KMS-11 (cell line): ENCODE measurements around the gene ITGAD.
"Not testable (repeated sequence)": the region's sequence is repeated elsewhere in the genome, so short reads cannot be mapped to it uniquely, and the experiment has no call there.

Source experiments
- H2AFZ ChIP-seq: fragments of 200-600 bp; sonication (generic); 2 replicates; pipeline ENCODE4 v1.6.1; 2016; ENCODE audit warnings: antibody characterized with exemption, mixed run types, low read depth
- H3K27ac ChIP-seq: fragments of 200-600 bp; sonication (generic); 2 replicates; pipeline ENCODE4 v1.6.1; 2016; ENCODE audit warnings: mild to moderate bottlenecking, mixed run types
- H3K27me3 ChIP-seq: fragments of 200-600 bp; sonication (generic); 2 replicates; pipeline ENCODE4 v1.6.1; 2017; ENCODE audit warnings: mild to moderate bottlenecking, low read depth, mixed run types, moderate library complexity; ENCODE audit not compliant: insufficient read depth
- H3K36me3 ChIP-seq: fragments of 200-600 bp; sonication (generic); 2 replicates; pipeline ENCODE4 v1.6.1; 2017; ENCODE audit warnings: mild to moderate bottlenecking, mixed run types; ENCODE audit not compliant: insufficient read depth
- H3K4me1 ChIP-seq: fragments of 200-600 bp; sonication (generic); 2 replicates; pipeline ENCODE4 v1.6.1; 2016; ENCODE audit warnings: mild to moderate bottlenecking, low read depth, mixed run types; ENCODE audit not compliant: poor library complexity, severe bottlenecking
- H3K4me2 ChIP-seq: fragments of 200-600 bp; sonication (generic); 2 replicates; pipeline ENCODE4 v1.7.0; 2016; ENCODE audit warnings: mild to moderate bottlenecking, mixed run types
- H3K4me3 ChIP-seq: fragments of 200-600 bp; sonication (generic); IDR thresholded peaks from 2 replicates; pipeline ENCODE4 v1.6.1; 2017; ENCODE audit warnings: low read depth, low read length, mixed read lengths; ENCODE audit not compliant: insufficient read depth
- H3K79me2 ChIP-seq: fragments of 200-600 bp; sonication (generic); 2 replicates; pipeline ENCODE4 v1.6.1; 2016; ENCODE audit warnings: low read depth, mixed run types; ENCODE audit not compliant: insufficient read depth
- H3K9ac ChIP-seq: fragments of 200-600 bp; sonication (generic); 2 replicates; pipeline ENCODE4 v1.6.1; 2016; ENCODE audit warnings: mild to moderate bottlenecking, mixed run types
- H4K20me1 ChIP-seq: fragments of 200-600 bp; sonication (generic); 2 replicates; pipeline ENCODE4 v1.6.1; 2016; ENCODE audit warnings: mild to moderate bottlenecking, mixed run types; ENCODE audit not compliant: insufficient read depth
- CTCF ChIP-seq: fragments of 200-600 bp; sonication (generic); conservative IDR thresholded peaks from 2 replicates; pipeline ENCODE4 v1.6.1; 2017; ENCODE audit warnings: low read depth, mild to moderate bottlenecking, antibody characterized with exemption, low read length, moderate library complexity, mixed read lengths

The ITGAD gene

GRCh38 chr16:31413381-31413780, 20.2 kb downstream of the ITGAD start:
- Histone ChIP-seq H3K27me3 (no peaks in the 10 kb centered on the region), H3K36me3 (no peaks in the 10 kb centered on the region), H3K4me2 (no peak overlapping the region), H3K9ac (no peak overlapping the region), H3K4me3 (no peak overlapping the region), H4K20me1 (no peaks in the 10 kb centered on the region), H3K79me2 (no peaks in the 10 kb centered on the region), H3K4me1 (no peaks in the 10 kb centered on the region), H2AFZ (no peak overlapping the region), H3K27ac (no peak overlapping the region)
- no peak for TF ChIP-seq CTCF

- no peak overlapping the region for H3K9ac ChIP-seq
- H4K20me1 ChIP-seq = no peaks in the 10 kb centered on the region
- no peaks in the 10 kb centered on the region for H3K27me3 ChIP-seq
- no peak for TF ChIP-seq CTCF
- H3K4me3 ChIP-seq = no peak overlapping the region
- no peak overlapping the region for H3K27ac ChIP-seq
- no peak overlapping the region for H2AFZ ChIP-seq
- no peaks in the 10 kb centered on the region for H3K4me1 ChIP-seq
- H3K36me3 ChIP-seq = no peaks in the 10 kb centered on the region
- no peaks in the 10 kb centered on the region for H3K79me2 ChIP-seq
- no peak overlapping the region for H3K4me2 ChIP-seq
Observed at GRCh38 chr16:31413943-31414342, 20.8 kb downstream of the ITGAD start.

DNA sequence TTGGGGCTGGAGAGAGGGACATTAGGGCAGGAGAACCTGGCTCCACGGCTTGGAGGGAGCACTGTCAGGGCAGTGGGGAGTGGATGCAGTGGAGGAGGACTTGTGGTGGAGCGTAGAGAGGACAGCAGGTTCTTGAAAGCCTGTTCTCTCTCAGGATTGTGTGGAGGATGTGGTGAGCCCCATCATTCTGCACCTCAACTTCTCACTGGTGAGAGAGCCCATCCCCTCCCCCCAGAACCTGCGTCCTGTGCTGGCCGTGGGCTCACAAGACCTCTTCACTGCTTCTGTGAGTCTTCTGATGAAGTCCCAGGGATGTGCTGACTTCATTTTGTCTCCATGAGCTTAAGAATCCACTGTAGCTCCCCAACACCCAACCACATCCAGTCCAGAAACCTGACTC, 21.6 kb downstream of the ITGAD start:
- no peak overlapping the region for H3K27ac ChIP-seq
- no peak overlapping the region for H2AFZ ChIP-seq
- no peaks in the 10 kb centered on the region for H3K4me1 ChIP-seq
- no peak overlapping the region for H3K9ac ChIP-seq
- no peaks in the 10 kb centered on the region for H3K27me3 ChIP-seq
- no peaks in the 10 kb centered on the region for H4K20me1 ChIP-seq
- TF ChIP-seq CTCF = no peak
- H3K4me3 ChIP-seq = no peak overlapping the region
- no peak overlapping the region for H3K4me2 ChIP-seq
- no peaks in the 10 kb centered on the region for H3K36me3 ChIP-seq
- H3K79me2 ChIP-seq = no peaks in the 10 kb centered on the region

DNA sequence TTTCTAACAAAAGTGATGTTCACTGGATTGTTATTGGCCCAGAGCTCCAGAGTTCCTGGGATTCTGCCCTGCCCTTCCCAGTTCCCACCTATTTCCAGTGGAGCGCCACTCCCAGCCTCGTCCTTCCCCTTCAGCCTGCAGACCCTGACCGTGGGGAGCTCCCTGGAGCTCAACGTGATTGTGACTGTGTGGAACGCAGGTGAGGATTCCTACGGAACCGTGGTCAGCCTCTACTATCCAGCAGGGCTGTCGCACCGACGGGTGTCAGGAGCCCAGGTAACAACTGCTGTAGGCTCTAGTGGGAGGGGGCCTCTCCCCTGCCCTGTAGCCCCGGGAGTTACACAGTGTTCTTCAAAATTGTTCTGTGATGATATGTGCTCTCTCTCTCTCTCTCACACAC, 23.2 kb downstream of the ITGAD start:
- no peak overlapping the region for H3K27ac ChIP-seq
- H3K4me1 ChIP-seq = no peaks in the 10 kb centered on the region
- H3K36me3 ChIP-seq = no peaks in the 10 kb centered on the region
- TF ChIP-seq CTCF = no peak
- no peak overlapping the region for H3K4me3 ChIP-seq
- no peaks in the 10 kb centered on the region for H3K79me2 ChIP-seq
- H3K4me2 ChIP-seq = no peak overlapping the region
- no peaks in the 10 kb centered on the region for H3K27me3 ChIP-seq
- no peak overlapping the region for H3K9ac ChIP-seq
- H2AFZ ChIP-seq = no peak overlapping the region
- no peaks in the 10 kb centered on the region for H4K20me1 ChIP-seq

GRCh38 chr16:31417036-31417435, 23.9 kb downstream of the ITGAD start:
- not testable (repeated sequence) for H4K20me1 ChIP-seq, H3K36me3 ChIP-seq, H3K27me3 ChIP-seq, H3K9ac ChIP-seq, H3K4me1 ChIP-seq, H3K4me2 ChIP-seq, H3K79me2 ChIP-seq, H2AFZ ChIP-seq, H3K4me3 ChIP-seq, H3K27ac ChIP-seq
